ENCODE data around the gene TBC1D9B.

- TF ChIP-seq POLR2A (IDR thresholded peaks at IDR 0.05) (peak in 1 of 2 donors; percentile 91), EP300 (IDR thresholded peaks at IDR 0.05) (no peak)
- TF ChIP-seq, protein P1, sequence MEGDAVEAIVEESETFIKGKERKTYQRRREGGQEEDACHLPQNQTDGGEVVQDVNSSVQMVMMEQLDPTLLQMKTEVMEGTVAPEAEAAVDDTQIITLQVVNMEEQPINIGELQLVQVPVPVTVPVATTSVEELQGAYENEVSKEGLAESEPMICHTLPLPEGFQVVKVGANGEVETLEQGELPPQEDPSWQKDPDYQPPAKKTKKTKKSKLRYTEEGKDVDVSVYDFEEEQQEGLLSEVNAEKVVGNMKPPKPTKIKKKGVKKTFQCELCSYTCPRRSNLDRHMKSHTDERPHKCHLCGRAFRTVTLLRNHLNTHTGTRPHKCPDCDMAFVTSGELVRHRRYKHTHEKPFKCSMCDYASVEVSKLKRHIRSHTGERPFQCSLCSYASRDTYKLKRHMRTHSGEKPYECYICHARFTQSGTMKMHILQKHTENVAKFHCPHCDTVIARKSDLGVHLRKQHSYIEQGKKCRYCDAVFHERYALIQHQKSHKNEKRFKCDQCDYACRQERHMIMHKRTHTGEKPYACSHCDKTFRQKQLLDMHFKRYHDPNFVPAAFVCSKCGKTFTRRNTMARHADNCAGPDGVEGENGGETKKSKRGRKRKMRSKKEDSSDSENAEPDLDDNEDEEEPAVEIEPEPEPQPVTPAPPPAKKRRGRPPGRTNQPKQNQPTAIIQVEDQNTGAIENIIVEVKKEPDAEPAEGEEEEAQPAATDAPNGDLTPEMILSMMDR (IDR thresholded peaks at IDR 0.05), result no peak
These were observed 86.2 kb downstream of the TBC1D9B start for GRCh38 chr5:179821298-179822058.
